GM13977 (cell line): ENCODE measurements around the gene PLIN5.

Experiments
- DNase-seq: peaks from one replicate; pipeline ENCODE4 v3.0.0; 2012; ENCODE audit warnings: low spot score
- CTCF ChIP-seq: IDR thresholded peaks from 2 replicates; pipeline ENCODE4 v1.5.1; 2012; ENCODE audit warnings: mild to moderate bottlenecking, control low read depth; ENCODE audit not compliant: insufficient read depth; ENCODE audit errors: extremely low read depth, missing control alignments
- in situ Hi-C: fragments of 300-500 bp; cut with MboI; formaldehyde crosslinking; loops from one replicate; pipeline ENCODE4 v1.12.0; 2022; ENCODE audit warnings: low sequenced_read_pairs, low pct_unique_long_range_greater_than_20kb, mixed read lengths, inconsistent platforms; ENCODE audit not compliant: unreplicated experiment

Gene PLIN5

GRCh38 chr19:4534836-4535658, at the start of gene PLIN5:
TSS of gene PLIN5 (minus strand) at chr19:4535224. CDS start at chr19:4534074, 1,150 bp downstream.
- TF ChIP-seq CTCF: no peak
- in situ Hi-C loops: no loop called here
- peak; percentile 76 for DNase-seq

- in situ Hi-C loops: no loop called here
- peak; percentile 66 for DNase-seq
- no peak for TF ChIP-seq CTCF
These were observed 49.1 kb upstream of the PLIN5 start for GRCh38 chr19:4583961-4584669.

GRCh38 chr19:4582980-4583842, 48.2 kb upstream of the PLIN5 start:
- TF ChIP-seq CTCF: no peak
- in situ Hi-C loops: no loop called here
- DNase-seq: no peak

- in situ Hi-C loops: no loop called here
- peak; percentile 82 for DNase-seq
These were observed 46.9 kb upstream of the PLIN5 start for GRCh38 chr19:4581666-4582553.

GRCh38 chr19:4580961-4581665, 46.1 kb upstream of the PLIN5 start:
- no peak for DNase-seq
- TF ChIP-seq CTCF: no peak
- in situ Hi-C loops: no loop called here

More at GRCh38 chr19:4581666-4582553, 46.9 kb upstream of the PLIN5 start:
- no peak for TF ChIP-seq CTCF
